Amygdala (tissue), 56 donors: Measurements from ENCODE around the gene SENP2.
A peak's percentile ranks its signal among the peaks of the same experiment; 100 is the strongest.
"Not testable (repeated sequence)": the region's sequence is repeated elsewhere in the genome, so short reads cannot be mapped to it uniquely, and the experiment has no call there.

Experiments used
- DNase-seq, 56 donors: peaks; one replicate each; lab custom pipeline; 2025; lab: John Stamatoyannopoulos, UW

Gene SENP2

GRCh38 chr3:185646382-185647133 lies 60.5 kb downstream of the SENP2 start:
- DNase-seq, result no peak

GRCh38 chr3:185647134-185647879 lies 61.2 kb downstream of the SENP2 start:
- DNase-seq, result no peak

- DNase-seq, result peak in 4 of 56 donors; percentile 5 to 32 (median 14)
These were observed 61.8 kb downstream of the SENP2 start for GRCh38 chr3:185647880-185648210.

- DNase-seq, result no peak
These were observed 62.3 kb downstream of the SENP2 start for GRCh38 chr3:185648396-185648795.

- DNase-seq, result no peak
These were observed 63.3 kb downstream of the SENP2 start for GRCh38 chr3:185649414-185649813.

- DNase-seq, result no peak
These were observed 65.9 kb downstream of the SENP2 start for GRCh38 chr3:185651971-185652370.

GRCh38 chr3:185653949-185654757 lies 68.1 kb downstream of the SENP2 start:
- DNase-seq, result no peak

GRCh38 chr3:185654758-185655145 lies 68.7 kb downstream of the SENP2 start:
- no peak for DNase-seq

- no peak for DNase-seq
These were observed 69.6 kb downstream of the SENP2 start for GRCh38 chr3:185655426-185656320.

GRCh38 chr3:185656321-185656840 lies 70.3 kb downstream of the SENP2 start:
- DNase-seq, result peak in 12 of 56 donors; percentile 13 to 62 (median 26)

- DNase-seq, result no peak
These were observed 71.1 kb downstream of the SENP2 start for GRCh38 chr3:185657211-185657610.

- no peak for DNase-seq
These were observed 71.8 kb downstream of the SENP2 start for GRCh38 chr3:185657691-185658503.

- DNase-seq, result peak in 1 of 56 donors; percentile 10
These were observed 72.4 kb downstream of the SENP2 start for GRCh38 chr3:185658504-185658912.

GRCh38 chr3:185658943-185659342 lies 72.8 kb downstream of the SENP2 start:
- no peak for DNase-seq

- DNase-seq, result peak in 53 of 56 donors; percentile 13 to 87 (median 48)
These were observed 74.1 kb downstream of the SENP2 start for GRCh38 chr3:185659942-185660921.

GRCh38 chr3:185661296-185661695 lies 75.2 kb downstream of the SENP2 start:
- DNase-seq, result not testable (repeated sequence)

GRCh38 chr3:185661772-185662171 lies 75.7 kb downstream of the SENP2 start:
- DNase-seq, result no peak

GRCh38 chr3:185663929-185664328 lies 77.8 kb downstream of the SENP2 start:
- no peak for DNase-seq
